ENCODE results near the gene A2ML1.
"Not testable (repeated sequence)": the region's sequence is repeated elsewhere in the genome, so short reads cannot be mapped to it uniquely, and the experiment has no call there.

A2ML1 gene

DNA sequence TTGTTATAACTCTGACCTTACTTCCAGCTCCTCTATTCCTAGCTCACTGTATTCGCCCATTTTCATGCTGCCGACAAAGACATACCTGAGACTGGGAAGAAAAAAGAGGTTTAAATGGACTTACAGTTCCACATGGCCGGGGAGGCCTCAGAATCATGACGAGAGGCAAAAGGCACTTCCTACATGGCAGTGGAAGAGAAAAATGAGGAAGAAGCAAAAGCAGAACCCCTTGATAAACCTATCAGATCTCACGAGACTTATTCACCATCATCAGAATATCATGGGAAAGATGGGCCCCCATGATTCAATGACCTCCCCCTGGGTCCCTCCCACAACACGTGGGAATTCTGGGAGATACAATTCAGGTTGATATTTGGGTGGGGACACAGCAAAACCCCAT lies 77.4 kb downstream of the A2ML1 start:
- TF ChIP-seq GLIS3 (CRISPR knock-in tag; IDR thresholded peaks at IDR 0.05): no peak
- TF ChIP-seq TCF4 (CRISPR knock-in tag; IDR thresholded peaks at IDR 0.05; ENCODE audit: borderline replicate concordance): no peak
- TF ChIP-seq ESRRG (CRISPR knock-in tag; IDR thresholded peaks at IDR 0.05): no peak
- no peak for TF ChIP-seq ARNTL (CRISPR knock-in tag; IDR thresholded peaks at IDR 0.05; ENCODE audit: borderline replicate concordance, low read depth)
- TF ChIP-seq SNAI2 (CRISPR knock-in tag; IDR thresholded peaks at IDR 0.05): no peak
- TF ChIP-seq, protein P1, sequence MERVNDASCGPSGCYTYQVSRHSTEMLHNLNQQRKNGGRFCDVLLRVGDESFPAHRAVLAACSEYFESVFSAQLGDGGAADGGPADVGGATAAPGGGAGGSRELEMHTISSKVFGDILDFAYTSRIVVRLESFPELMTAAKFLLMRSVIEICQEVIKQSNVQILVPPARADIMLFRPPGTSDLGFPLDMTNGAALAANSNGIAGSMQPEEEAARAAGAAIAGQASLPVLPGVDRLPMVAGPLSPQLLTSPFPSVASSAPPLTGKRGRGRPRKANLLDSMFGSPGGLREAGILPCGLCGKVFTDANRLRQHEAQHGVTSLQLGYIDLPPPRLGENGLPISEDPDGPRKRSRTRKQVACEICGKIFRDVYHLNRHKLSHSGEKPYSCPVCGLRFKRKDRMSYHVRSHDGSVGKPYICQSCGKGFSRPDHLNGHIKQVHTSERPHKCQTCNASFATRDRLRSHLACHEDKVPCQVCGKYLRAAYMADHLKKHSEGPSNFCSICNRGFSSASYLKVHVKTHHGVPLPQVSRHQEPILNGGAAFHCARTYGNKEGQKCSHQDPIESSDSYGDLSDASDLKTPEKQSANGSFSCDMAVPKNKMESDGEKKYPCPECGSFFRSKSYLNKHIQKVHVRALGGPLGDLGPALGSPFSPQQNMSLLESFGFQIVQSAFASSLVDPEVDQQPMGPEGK (CRISPR knock-in tag; IDR thresholded peaks at IDR 0.05; ENCODE audit: borderline replicate concordance): no peak
- TF ChIP-seq, protein P2, sequence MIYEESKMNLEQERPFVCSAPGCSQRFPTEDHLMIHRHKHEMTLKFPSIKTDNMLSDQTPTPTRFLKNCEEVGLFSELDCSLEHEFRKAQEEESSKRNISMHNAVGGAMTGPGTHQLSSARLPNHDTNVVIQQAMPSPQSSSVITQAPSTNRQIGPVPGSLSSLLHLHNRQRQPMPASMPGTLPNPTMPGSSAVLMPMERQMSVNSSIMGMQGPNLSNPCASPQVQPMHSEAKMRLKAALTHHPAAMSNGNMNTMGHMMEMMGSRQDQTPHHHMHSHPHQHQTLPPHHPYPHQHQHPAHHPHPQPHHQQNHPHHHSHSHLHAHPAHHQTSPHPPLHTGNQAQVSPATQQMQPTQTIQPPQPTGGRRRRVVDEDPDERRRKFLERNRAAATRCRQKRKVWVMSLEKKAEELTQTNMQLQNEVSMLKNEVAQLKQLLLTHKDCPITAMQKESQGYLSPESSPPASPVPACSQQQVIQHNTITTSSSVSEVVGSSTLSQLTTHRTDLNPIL (CRISPR knock-in tag; IDR thresholded peaks at IDR 0.05; ENCODE audit: low read depth): no peak
- ATAC-seq: no peak

DNA sequence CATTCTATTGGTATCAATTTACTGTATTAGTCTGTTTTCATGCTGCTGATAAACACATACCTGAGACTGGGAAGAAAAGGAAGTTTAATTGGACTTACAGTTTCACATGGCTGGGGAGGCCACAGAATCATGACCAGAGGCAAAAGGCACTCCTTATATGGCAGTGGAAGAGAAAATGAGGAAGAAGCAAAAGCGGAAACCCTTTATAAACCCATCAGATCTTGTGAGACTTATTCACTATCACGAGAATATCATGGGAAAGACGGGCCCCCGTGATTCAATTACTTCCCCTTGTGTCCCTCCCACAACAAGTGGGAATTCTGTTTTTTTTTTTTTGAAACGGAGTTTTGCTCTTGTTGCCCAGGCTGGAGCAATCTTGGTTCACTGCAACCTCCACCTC lies 80.3 kb downstream of the A2ML1 start:
- not testable (repeated sequence) for ATAC-seq

DNA sequence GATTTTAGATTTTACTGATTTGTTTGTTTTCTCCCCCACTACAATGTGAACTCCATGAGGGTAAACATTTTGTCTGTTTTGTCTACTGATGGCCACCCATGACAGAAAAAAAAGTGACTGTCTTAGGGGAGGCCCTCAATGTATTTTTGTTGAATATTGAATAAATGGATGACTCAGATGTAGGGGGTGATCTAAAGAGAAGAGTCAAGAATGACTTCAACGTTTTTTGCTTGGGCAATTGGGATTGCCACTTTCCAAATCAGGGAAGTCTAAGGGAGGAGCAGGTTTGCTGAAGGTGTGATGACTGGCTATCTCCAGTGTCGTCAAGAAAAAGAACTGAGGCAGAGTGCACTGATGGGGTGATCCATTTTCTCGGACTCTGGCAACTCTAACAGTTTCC lies 81.2 kb downstream of the A2ML1 start:
- ATAC-seq: no peak

DNA sequence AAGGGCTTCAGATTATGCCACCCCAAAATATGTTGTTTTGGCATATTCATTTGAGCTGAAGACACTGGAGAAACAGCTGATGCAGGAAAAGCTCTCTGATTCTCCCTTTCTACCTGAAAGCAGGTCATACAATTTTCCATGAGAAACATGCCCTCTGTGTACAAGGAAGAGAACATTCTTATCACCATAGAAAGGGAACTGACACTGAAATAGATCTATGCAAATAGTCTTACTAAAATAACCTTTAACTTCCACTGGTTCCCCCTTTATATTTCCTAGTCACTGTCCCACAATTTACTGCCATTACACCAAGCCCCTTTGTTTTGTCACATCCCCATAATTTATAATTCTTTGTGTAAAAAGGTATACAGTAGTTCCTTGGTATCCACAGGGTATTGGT lies 82.2 kb downstream of the A2ML1 start:
- TF ChIP-seq TCF4 (CRISPR knock-in tag; IDR thresholded peaks at IDR 0.05; ENCODE audit: borderline replicate concordance) (no peak), OSR1 (CRISPR knock-in tag; IDR thresholded peaks at IDR 0.05) (no peak), TOX (CRISPR knock-in tag; IDR thresholded peaks at IDR 0.05; ENCODE audit: borderline replicate concordance) (no peak), BACH2 (CRISPR knock-in tag; IDR thresholded peaks at IDR 0.05; ENCODE audit: borderline replicate concordance) (no peak), ZNF565 (CRISPR knock-in tag; conservative IDR thresholded peaks at IDR 0.05; ENCODE audit: low read depth) (no peak), GLIS3 (CRISPR knock-in tag; IDR thresholded peaks at IDR 0.05) (no peak), ARNTL (CRISPR knock-in tag; IDR thresholded peaks at IDR 0.05; ENCODE audit: borderline replicate concordance, low read depth) (no peak), SNAI2 (CRISPR knock-in tag; IDR thresholded peaks at IDR 0.05) (no peak), ESRRG (CRISPR knock-in tag; IDR thresholded peaks at IDR 0.05) (no peak), ISL1 (CRISPR knock-in tag; IDR thresholded peaks at IDR 0.05) (no peak), ZNF70 (CRISPR knock-in tag; IDR thresholded peaks at IDR 0.05) (no peak), ZFP30 (CRISPR knock-in tag; IDR thresholded peaks at IDR 0.05) (no peak), RARB (CRISPR knock-in tag; IDR thresholded peaks at IDR 0.05) (no peak)
- TF ChIP-seq, protein P3, sequence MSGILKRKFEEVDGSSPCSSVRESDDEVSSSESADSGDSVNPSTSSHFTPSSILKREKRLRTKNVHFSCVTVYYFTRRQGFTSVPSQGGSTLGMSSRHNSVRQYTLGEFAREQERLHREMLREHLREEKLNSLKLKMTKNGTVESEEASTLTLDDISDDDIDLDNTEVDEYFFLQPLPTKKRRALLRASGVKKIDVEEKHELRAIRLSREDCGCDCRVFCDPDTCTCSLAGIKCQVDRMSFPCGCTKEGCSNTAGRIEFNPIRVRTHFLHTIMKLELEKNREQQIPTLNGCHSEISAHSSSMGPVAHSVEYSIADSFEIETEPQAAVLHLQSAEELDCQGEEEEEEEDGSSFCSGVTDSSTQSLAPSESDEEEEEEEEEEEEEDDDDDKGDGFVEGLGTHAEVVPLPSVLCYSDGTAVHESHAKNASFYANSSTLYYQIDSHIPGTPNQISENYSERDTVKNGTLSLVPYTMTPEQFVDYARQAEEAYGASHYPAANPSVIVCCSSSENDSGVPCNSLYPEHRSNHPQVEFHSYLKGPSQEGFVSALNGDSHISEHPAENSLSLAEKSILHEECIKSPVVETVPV (CRISPR knock-in tag; IDR thresholded peaks at IDR 0.05): no peak
- TF ChIP-seq, protein P2 (CRISPR knock-in tag; IDR thresholded peaks at IDR 0.05; ENCODE audit: low read depth): no peak
- TF ChIP-seq, protein P4, sequence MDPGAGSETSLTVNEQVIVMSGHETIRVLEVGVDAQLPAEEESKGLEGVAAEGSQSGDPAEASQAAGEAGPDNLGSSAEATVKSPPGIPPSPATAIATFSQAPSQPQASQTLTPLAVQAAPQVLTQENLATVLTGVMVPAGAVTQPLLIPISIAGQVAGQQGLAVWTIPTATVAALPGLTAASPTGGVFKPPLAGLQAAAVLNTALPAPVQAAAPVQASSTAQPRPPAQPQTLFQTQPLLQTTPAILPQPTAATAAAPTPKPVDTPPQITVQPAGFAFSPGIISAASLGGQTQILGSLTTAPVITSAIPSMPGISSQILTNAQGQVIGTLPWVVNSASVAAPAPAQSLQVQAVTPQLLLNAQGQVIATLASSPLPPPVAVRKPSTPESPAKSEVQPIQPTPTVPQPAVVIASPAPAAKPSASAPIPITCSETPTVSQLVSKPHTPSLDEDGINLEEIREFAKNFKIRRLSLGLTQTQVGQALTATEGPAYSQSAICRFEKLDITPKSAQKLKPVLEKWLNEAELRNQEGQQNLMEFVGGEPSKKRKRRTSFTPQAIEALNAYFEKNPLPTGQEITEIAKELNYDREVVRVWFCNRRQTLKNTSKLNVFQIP (CRISPR knock-in tag; IDR thresholded peaks at IDR 0.05; ENCODE audit: borderline replicate concordance, low read depth): no peak
- TF ChIP-seq, protein P5, sequence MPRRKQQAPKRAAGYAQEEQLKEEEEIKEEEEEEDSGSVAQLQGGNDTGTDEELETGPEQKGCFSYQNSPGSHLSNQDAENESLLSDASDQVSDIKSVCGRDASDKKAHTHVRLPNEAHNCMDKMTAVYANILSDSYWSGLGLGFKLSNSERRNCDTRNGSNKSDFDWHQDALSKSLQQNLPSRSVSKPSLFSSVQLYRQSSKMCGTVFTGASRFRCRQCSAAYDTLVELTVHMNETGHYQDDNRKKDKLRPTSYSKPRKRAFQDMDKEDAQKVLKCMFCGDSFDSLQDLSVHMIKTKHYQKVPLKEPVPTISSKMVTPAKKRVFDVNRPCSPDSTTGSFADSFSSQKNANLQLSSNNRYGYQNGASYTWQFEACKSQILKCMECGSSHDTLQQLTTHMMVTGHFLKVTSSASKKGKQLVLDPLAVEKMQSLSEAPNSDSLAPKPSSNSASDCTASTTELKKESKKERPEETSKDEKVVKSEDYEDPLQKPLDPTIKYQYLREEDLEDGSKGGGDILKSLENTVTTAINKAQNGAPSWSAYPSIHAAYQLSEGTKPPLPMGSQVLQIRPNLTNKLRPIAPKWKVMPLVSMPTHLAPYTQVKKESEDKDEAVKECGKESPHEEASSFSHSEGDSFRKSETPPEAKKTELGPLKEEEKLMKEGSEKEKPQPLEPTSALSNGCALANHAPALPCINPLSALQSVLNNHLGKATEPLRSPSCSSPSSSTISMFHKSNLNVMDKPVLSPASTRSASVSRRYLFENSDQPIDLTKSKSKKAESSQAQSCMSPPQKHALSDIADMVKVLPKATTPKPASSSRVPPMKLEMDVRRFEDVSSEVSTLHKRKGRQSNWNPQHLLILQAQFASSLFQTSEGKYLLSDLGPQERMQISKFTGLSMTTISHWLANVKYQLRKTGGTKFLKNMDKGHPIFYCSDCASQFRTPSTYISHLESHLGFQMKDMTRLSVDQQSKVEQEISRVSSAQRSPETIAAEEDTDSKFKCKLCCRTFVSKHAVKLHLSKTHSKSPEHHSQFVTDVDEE (CRISPR knock-in tag; IDR thresholded peaks at IDR 0.05): no peak
- no peak for ATAC-seq

More for the DNA sequence above, 81.2 kb downstream of the A2ML1 start:
- TF ChIP-seq TOX (CRISPR knock-in tag; IDR thresholded peaks at IDR 0.05; ENCODE audit: borderline replicate concordance) (no peak), ZFP3 (CRISPR knock-in tag; IDR thresholded peaks at IDR 0.05) (no peak), GLIS3 (CRISPR knock-in tag; IDR thresholded peaks at IDR 0.05) (no peak)

All from SK-N-SH treated with all-trans-retinoic acid at 6 μM for 48 hours (cell line).